Heart left ventricle (tissue), 16 donors: ENCODE results near the gene ATXN1. TPM values are rescaled to one million over a fixed set of nuclear protein-coding genes. Genes with fewer than 3 reads are reported as not detected.

ENCODE experiments used
- ATAC-seq, 4 donors: fragments of 200-7000 bp; cut with Tn5 transposase; one replicate each; pipeline ENCODE4 v1.9.1; 2020 to 2022; ENCODE audit warnings: moderate library complexity in 4 of 4, mild to moderate bottlenecking in 3 of 4, moderate number of reproducible peaks in 1 of 4
- DNase-seq, 5 donors: peaks; one replicate each; pipeline ENCODE4 v3.0.0-alpha.2; 2020
- H3K27ac ChIP-seq, 12 donors: fragments of 200-600 bp; sonication (generic) in 4 of 12; one replicate each; pipeline versions ENCODE4 v1.5.0 to v1.8.0; 2016 to 2022; ENCODE audit warnings: mild to moderate bottlenecking in 2 of 12
- H3K27me3 ChIP-seq, 9 donors: fragments of 200-600 bp; sonication (generic) in 2 of 9; one replicate each; pipeline versions ENCODE4 v1.5.1 to v1.8.0; 2016 to 2022; ENCODE audit warnings: mild to moderate bottlenecking in 3 of 9
- H3K36me3 ChIP-seq, 9 donors: fragments of 200-600 bp; sonication (generic) in 2 of 9; one replicate each; pipeline versions ENCODE4 v1.5.0 to v1.8.0; 2018 to 2022; ENCODE audit warnings: mild to moderate bottlenecking in 2 of 9
- H3K4me1 ChIP-seq, 12 donors: fragments of 200-600 bp; sonication (generic) in 4 of 12; one replicate each; pipeline versions ENCODE4 v1.5.0 to v1.8.0; 2016 to 2022; ENCODE audit warnings: mild to moderate bottlenecking in 3 of 12
- H3K4me3 ChIP-seq, 12 donors: fragments of 200-600 bp; sonication (generic) in 4 of 12; one replicate each; pipeline versions ENCODE4 v1.5.0 to v1.8.0; 2017 to 2022; ENCODE audit warnings: mild to moderate bottlenecking in 9 of 12, moderate library complexity in 4 of 12
- H3K9me3 ChIP-seq, 12 donors: fragments of 200-600 bp; sonication (generic) in 4 of 12; one replicate each; pipeline versions ENCODE4 v1.5.0 to v1.8.0; 2016 to 2022; ENCODE audit warnings: mild to moderate bottlenecking in 1 of 12
- POLR2A ChIP-seq, 2 donors: fragments of 450-650 bp; IDR thresholded peaks; one replicate each; pipeline ENCODE4 v1.6.1; 2017; ENCODE audit warnings: antibody characterized with exemption in 2 of 2, mild to moderate bottlenecking in 2 of 2, moderate library complexity in 2 of 2
- WGBS, 4 donors: extraction: QIAGEN DNeasy Blood & Tissue Kit in 2 of 4; methylation state at CpG; one replicate each; pipeline versions ENCODE4 v1.1.5 to v1.1.7; 2013 to 2018; 5-methylcytosine and 5-hydroxymethylcytosine counted together
- intact Hi-C, 10 donors: fragments of 100-400 bp; cut with DNase I; formaldehyde crosslinking; loops; one replicate each; pipeline versions ENCODE4 v1.11.1 to v1.14.2; 2022
- polyA plus RNA-seq, 2 donors: library from polyadenylated mRNA; stranded (reverse); fragments of 200-250 nt; gene quantifications; one replicate each; pipeline ENCODE4 v1.2.3, GENCODE V29; 2013
- total RNA-seq, 9 donors: library from RNA; depleted of rRNA in 2 of 9; stranded (reverse); fragments of >200 nt in 2 of 9; fragmentation: NEBNext Ultra II Directional in 3 of 9; extraction: Animal tissue kit (Norgen Biotek cat#: 25700) in 3 of 9; gene quantifications; one replicate each; pipeline versions ENCODE4 v1.1.0 to v1.2.4, GENCODE V29; 2016 to 2023
- TF ChIP-seq, protein P1 (sequence below), 12 donors: fragments of 200-600 bp; sonication (generic) in 4 of 12; IDR thresholded peaks; one replicate each; pipeline versions ENCODE4 v1.5.0 to v1.8.0; 2018 to 2022; ENCODE audit warnings: antibody characterized with exemption in 12 of 12, mild to moderate bottlenecking in 5 of 12
- donor health status: ischemic (EF 13 %, LVEDD 7.1; RV severe dilation, severe dysfunction).
- donor health status: healthy with polysubstance abuse.
- donor health status: DM: no; HTN: yes; CAD: no.
- donor health status: DM: no; HTN: no; CAD: no.
- donor health status: ischemic (EF 25% LVEDD 6.9; RV normal size, moderate dysfunction).
- donor health status: ischemic (EF 25% LVEDD 5.7; RV mildly dilated, moderate dysfunction).
- donor health status: healthy.
- donor health status: DM: yes; HTN: yes; CAD: no.
- donor health status: ischemic (EF 35%, LVEDD 5.7; RV mildly dilated, moderate dysfunction).
- donor health status: nonischemic (EF 11% LVEDD 7.7; RV severe dilation, severe dysfunction).
- donor health status: DM: yes; HTN: yes; CAD: no.
- donor health status: PGD.
- donor health status: ischemic (EF 29% LVEDD 5.4; RV normal size, mild dysfunction).
- donor health status: nonischemic (EF 23%, LVEDD 6.1; RV moderate dilation, normal function).

ATXN1 gene
- total and polyA plus RNA-seq, 11 donors, result 8.7 to 51.8 (median 36.0) TPM

DNA sequence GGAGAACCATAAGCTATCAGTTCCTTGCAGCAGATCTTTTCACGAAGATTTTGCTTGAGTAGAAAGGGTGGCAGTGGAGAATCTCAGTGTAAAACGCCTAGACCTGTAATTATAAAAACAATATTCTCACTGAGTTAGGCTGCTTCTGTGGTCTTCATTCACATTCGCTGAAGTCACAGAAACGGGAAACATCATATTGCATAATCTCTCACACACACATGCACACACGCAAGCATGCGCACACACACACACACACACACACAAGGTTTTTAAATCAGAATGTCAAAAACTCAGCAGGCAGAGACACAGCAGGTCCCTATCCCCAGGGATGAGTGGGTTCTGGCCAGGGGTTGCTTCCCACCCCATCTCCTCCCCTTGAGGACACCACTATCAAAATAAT is 175.5 kb downstream of the ATXN1 start:
- H3K4me3 ChIP-seq, result peak overlapping the region in 6 of 12 donors; percentile 3 to 46 (median 26)
- peak in 2 of 5 donors; percentile 15 to 40 for DNase-seq
- intact Hi-C loops, result no loop called here
- H3K9me3 ChIP-seq, result no peaks in the 10 kb centered on the region
- H3K36me3 ChIP-seq, result peaks cover 0 to 27% (median 11%) of the 10 kb centered on the region in 9 donors
- H3K27ac ChIP-seq, result peak overlapping the region in 2 of 12 donors; percentile 54 to 71
- peak in 3 of 4 donors; percentile 29 to 56 (median 37) for ATAC-seq
- H3K4me1 ChIP-seq, result peaks cover 0 to 22% (median 0%) of the 10 kb centered on the region in 12 donors
- no peaks in the 10 kb centered on the region for H3K27me3 ChIP-seq
- TF ChIP-seq POLR2A (IDR thresholded peaks at IDR 0.05), result no peak
- TF ChIP-seq, protein P1, sequence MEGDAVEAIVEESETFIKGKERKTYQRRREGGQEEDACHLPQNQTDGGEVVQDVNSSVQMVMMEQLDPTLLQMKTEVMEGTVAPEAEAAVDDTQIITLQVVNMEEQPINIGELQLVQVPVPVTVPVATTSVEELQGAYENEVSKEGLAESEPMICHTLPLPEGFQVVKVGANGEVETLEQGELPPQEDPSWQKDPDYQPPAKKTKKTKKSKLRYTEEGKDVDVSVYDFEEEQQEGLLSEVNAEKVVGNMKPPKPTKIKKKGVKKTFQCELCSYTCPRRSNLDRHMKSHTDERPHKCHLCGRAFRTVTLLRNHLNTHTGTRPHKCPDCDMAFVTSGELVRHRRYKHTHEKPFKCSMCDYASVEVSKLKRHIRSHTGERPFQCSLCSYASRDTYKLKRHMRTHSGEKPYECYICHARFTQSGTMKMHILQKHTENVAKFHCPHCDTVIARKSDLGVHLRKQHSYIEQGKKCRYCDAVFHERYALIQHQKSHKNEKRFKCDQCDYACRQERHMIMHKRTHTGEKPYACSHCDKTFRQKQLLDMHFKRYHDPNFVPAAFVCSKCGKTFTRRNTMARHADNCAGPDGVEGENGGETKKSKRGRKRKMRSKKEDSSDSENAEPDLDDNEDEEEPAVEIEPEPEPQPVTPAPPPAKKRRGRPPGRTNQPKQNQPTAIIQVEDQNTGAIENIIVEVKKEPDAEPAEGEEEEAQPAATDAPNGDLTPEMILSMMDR (IDR thresholded peaks at IDR 0.05), result no peak
- 81 to 83% (median 82%) methylated on average over 6 of the region's 6 CpGs for WGBS, 4 donors

DNA sequence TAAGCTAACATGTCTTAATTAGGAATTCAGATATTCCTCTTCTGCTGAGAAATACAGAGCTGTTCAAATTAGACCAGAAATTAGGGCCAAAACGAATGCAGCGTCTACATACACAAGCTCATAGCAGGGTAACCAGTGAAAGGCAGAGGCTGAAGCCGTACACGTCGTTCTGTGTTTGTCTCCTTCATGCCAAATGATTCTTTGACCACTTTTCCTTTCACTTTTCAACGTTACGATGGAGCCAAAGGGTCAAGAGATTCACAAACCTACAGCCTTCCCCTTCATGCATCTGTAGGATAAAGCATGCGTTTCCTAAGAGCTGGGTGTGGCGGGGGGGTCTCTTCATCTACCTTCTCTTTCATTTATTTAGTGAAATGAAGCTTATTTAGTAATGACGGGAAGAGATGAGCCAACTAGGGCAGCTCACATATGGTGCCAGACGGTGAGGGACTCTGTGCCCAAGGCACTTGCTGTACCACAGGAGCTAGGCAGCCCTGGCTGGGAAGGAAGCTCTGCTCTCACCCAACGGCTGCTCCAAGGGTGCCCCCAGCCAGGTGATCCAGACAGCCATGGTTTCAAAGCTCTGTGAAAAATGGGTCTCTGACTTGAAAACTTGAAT is 178.0 kb downstream of the ATXN1 start:
- no peaks in the 10 kb centered on the region for H3K27me3 ChIP-seq
- no peaks in the 10 kb centered on the region for H3K9me3 ChIP-seq
- peak overlapping the region in 4 of 12 donors; percentile 20 to 52 (median 24) for H3K27ac ChIP-seq
- no peak for DNase-seq
- peaks cover 0 to 35% (median 11%) of the 10 kb centered on the region in 9 donors for H3K36me3 ChIP-seq
- H3K4me3 ChIP-seq, result peak overlapping the region in 6 of 12 donors; percentile 4 to 44 (median 37)
- intact Hi-C loops, result no loop called here
- H3K4me1 ChIP-seq, result peaks cover 0 to 16% (median 0%) of the 10 kb centered on the region in 12 donors
- WGBS, 4 donors, result 77 to 90% (median 86%) methylated on average over 12 of the region's 12 CpGs
- no peak for TF ChIP-seq POLR2A (IDR thresholded peaks at IDR 0.05)
- TF ChIP-seq, protein P1 (IDR thresholded peaks at IDR 0.05), result no peak
- ATAC-seq, result peak in 2 of 4 donors; percentile 28 to 33

DNA sequence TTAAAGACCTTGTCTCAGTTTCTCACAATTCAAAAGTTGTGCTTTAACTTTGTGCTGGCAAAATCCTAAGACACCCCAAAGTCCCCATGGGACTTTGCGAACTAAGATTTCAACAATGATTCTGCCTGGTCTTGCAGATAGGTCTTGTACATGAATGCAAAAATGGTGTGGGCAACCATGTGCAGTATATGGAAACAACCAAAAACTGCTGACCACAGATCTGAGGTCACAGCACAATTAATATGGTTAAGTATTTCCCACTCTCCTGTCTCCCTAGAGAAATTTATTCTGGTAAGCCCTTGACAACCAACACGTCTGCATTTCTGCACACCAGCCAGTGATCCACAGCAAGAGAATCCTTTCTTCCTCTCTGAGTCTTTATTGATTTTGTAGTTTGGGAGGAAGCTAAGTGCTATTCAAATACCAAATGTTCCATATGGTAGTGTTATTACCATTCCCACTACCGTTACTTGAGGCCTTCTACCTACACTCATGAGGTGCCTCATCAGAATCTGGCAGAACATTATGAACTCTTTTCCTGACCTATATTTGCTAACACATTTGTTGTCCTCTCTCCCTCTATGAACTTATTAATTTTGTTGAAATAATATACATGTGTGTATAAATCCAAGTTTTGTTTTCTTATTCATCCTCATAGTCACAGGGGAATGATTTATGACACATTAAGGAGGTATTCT is 178.7 kb downstream of the ATXN1 start:
- TF ChIP-seq, protein P1 (IDR thresholded peaks at IDR 0.05), result no peak
- peak overlapping the region in 2 of 12 donors; percentile 44 for H3K4me3 ChIP-seq
- no peak for DNase-seq
- H3K27me3 ChIP-seq, result no peaks in the 10 kb centered on the region
- peaks cover 0 to 16% (median 0%) of the 10 kb centered on the region in 12 donors for H3K4me1 ChIP-seq
- peaks cover 0 to 35% (median 11%) of the 10 kb centered on the region in 9 donors for H3K36me3 ChIP-seq
- 72 to 88% (median 77%) methylated on average over 3 of the region's 3 CpGs for WGBS, 4 donors
- no peak for ATAC-seq
- intact Hi-C loops, result no loop called here
- peak overlapping the region in 3 of 12 donors; percentile 20 to 52 (median 25) for H3K27ac ChIP-seq
- no peaks in the 10 kb centered on the region for H3K9me3 ChIP-seq

DNA sequence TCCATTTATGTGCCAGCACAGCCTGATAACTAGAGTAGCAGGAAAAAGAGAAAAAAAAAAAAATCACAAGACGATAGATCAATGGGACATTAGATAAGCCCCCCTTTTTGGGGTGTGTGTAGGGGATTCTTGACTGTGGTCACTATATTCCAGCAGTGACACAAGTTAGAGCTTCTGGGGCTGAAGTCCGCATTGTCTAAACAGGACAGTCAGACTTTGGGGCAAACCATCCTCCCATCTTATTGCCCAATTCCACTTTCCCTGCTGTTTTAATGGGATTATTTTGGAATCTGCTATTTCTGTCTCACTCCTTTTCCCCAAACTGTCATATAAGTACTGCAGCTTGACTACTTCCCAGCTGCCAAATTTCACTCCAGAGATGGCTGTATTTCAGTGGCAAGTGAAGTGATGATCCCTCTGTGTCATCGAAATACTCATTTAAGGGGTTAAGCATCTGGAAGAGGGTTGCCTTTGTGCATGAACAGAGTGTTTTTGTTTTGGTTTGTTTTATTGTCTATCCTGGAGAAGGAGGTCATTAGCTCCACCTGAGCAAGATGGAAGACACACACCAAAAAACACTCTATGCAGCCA is 182.5 kb downstream of the ATXN1 start:
- Histone ChIP-seq H3K4me1 (peaks cover 0 to 10% (median 0%) of the 10 kb centered on the region in 12 donors), H3K9me3 (no peaks in the 10 kb centered on the region), H3K27me3 (no peaks in the 10 kb centered on the region), H3K4me3 (no peak overlapping the region), H3K27ac (no peak overlapping the region), H3K36me3 (peaks cover 0 to 21% (median 6%) of the 10 kb centered on the region in 9 donors)
- 85 to 93% (median 89%) methylated on average over 3 of the region's 3 CpGs for whole genome bisulfite sequencing, 4 donors
- no peak for ATAC-seq
- DNase-seq, result no peak
- intact Hi-C loops, result no loop called here
- TF ChIP-seq, protein P1 (IDR thresholded peaks at IDR 0.05), result no peak
- TF ChIP-seq POLR2A (IDR thresholded peaks at IDR 0.05), result no peak
